ENCODE measurements around the gene ZBTB20. TPM values are rescaled to one million over a fixed set of nuclear protein-coding genes. Genes with fewer than 3 reads are reported as not detected.

The ZBTB20 gene
- total RNA-seq, 1 experiment from 2014 or later, result 26.5 TPM

GRCh38 chr3:114660124-114660523 is 487.0 kb downstream of the ZBTB20 start:
- H3K9me2 ChIP-seq (ENCODE audit: insufficient read depth), result no peaks in the 10 kb centered on the region
- no peaks in the 10 kb centered on the region for H4K20me1 ChIP-seq (ENCODE audit: insufficient read depth)
- H3K9me3 ChIP-seq (ENCODE audit: insufficient read depth, low read depth), result no peaks in the 10 kb centered on the region
- POLR2A ChIA-PET (ENCODE audit: unreplicated experiment), result no interaction called here
- no peaks in the 10 kb centered on the region for H3K36me3 ChIP-seq (ENCODE audit: low read depth)
- TF ChIP-seq EZH2 (IDR thresholded peaks at IDR 0.05; ENCODE audit: low read depth) (no peak), CTCF (conservative IDR thresholded peaks at IDR 0.05) (no peak)
- no peak overlapping the region for H3K27ac ChIP-seq
- H3K4me3 ChIP-seq, result no peak overlapping the region
- no peak overlapping the region for H2AFZ ChIP-seq
- intact Hi-C loops (cut with micrococcal nuclease; ENCODE audit: unreplicated experiment), result no loop called here
- H3K4me1 ChIP-seq (replicated peaks; ENCODE audit: insufficient read depth), result no peaks in the 10 kb centered on the region
- no peaks in the 10 kb centered on the region for H3F3A ChIP-seq (ENCODE audit: insufficient read depth, low read depth)
- no peaks in the 10 kb centered on the region for H3K27me3 ChIP-seq (ENCODE audit: insufficient read depth, low read depth)
- no peak for DNase-seq
- BruUV-seq (replicated peaks), result no TSS peak
- CTCF ChIA-PET, result no interaction called here
- H3K79me2 ChIP-seq (ENCODE audit: low read depth), result no peaks in the 10 kb centered on the region
- H3K4me2 ChIP-seq, result no peak overlapping the region

- no peaks in the 10 kb centered on the region for H3K4me1 ChIP-seq (replicated peaks; ENCODE audit: insufficient read depth)
- no peaks in the 10 kb centered on the region for H3F3A ChIP-seq (ENCODE audit: insufficient read depth, low read depth)
- POLR2A ChIA-PET (ENCODE audit: unreplicated experiment), result interaction anchor here (0.6 kb wide), 1 partner anchor 148 kb away, joined by 3 read pairs; no protein-coding TSS in a partner anchor
- no peak overlapping the region for H3K4me3 ChIP-seq
- no TSS peak for BruUV-seq (replicated peaks)
- intact Hi-C loops (cut with micrococcal nuclease; ENCODE audit: unreplicated experiment), result no loop called here
- H4K20me1 ChIP-seq (ENCODE audit: insufficient read depth), result no peaks in the 10 kb centered on the region
- no peaks in the 10 kb centered on the region for H3K9me3 ChIP-seq (ENCODE audit: insufficient read depth, low read depth)
- H3K27me3 ChIP-seq (ENCODE audit: insufficient read depth, low read depth), result no peaks in the 10 kb centered on the region
- DNase-seq, result no peak
- H3K9me2 ChIP-seq (ENCODE audit: insufficient read depth), result no peaks in the 10 kb centered on the region
- CTCF ChIA-PET, result no interaction called here
- no peak for TF ChIP-seq EZH2 (IDR thresholded peaks at IDR 0.05; ENCODE audit: low read depth)
- TF ChIP-seq CTCF (conservative IDR thresholded peaks at IDR 0.05), result no peak
- H3K27ac ChIP-seq, result no peak overlapping the region
- H2AFZ ChIP-seq, result no peak overlapping the region
- no peak overlapping the region for H3K4me2 ChIP-seq
- H3K36me3 ChIP-seq (ENCODE audit: low read depth), result no peaks in the 10 kb centered on the region
- no peaks in the 10 kb centered on the region for H3K79me2 ChIP-seq (ENCODE audit: low read depth)
These were observed 487.7 kb downstream of the ZBTB20 start for GRCh38 chr3:114659109-114660061.

- TF ChIP-seq EZH2 (IDR thresholded peaks at IDR 0.05; ENCODE audit: low read depth), result no peak
- no peak for TF ChIP-seq CTCF (conservative IDR thresholded peaks at IDR 0.05)
- H4K20me1 ChIP-seq (ENCODE audit: insufficient read depth), result no peaks in the 10 kb centered on the region
- CTCF ChIA-PET, result interaction anchor here (0.7 kb wide), 1 partner anchor 1560 kb away, joined by 12 read pairs; no protein-coding TSS in a partner anchor
These were observed 495.5 kb downstream of the ZBTB20 start for GRCh38 chr3:114651555-114651954.

More at GRCh38 chr3:114651555-114651954, 495.5 kb downstream of the ZBTB20 start:
- Histone ChIP-seq H3K9me2 (ENCODE audit: insufficient read depth) (no peaks in the 10 kb centered on the region), H3K27ac (no peak overlapping the region), H2AFZ (no peak overlapping the region), H3K9me3 (ENCODE audit: insufficient read depth, low read depth) (no peaks in the 10 kb centered on the region; the same call in 1 of the 2 replicates), H3K4me1 (replicated peaks; ENCODE audit: insufficient read depth) (peaks cover 25% of the 10 kb centered on the region), H3K27me3 (ENCODE audit: insufficient read depth, low read depth) (no peaks in the 10 kb centered on the region), H3K4me2 (no peak overlapping the region), H3F3A (ENCODE audit: insufficient read depth, low read depth) (no peaks in the 10 kb centered on the region), H3K36me3 (ENCODE audit: low read depth) (no peaks in the 10 kb centered on the region), H3K79me2 (ENCODE audit: low read depth) (no peaks in the 10 kb centered on the region), H3K4me3 (no peak overlapping the region)
- POLR2A ChIA-PET (ENCODE audit: unreplicated experiment), result no interaction called here
- DNase-seq, result no peak
- BruUV-seq (replicated peaks), result no TSS peak
- intact Hi-C loops (cut with micrococcal nuclease; ENCODE audit: unreplicated experiment), result loop anchor here (5.0 kb wide), 1 partner anchor 106 kb away; no protein-coding TSS in a partner anchor

All from PC-9 (cell line).